Measurements from ENCODE around the gene GRB2. TPM values are rescaled to one million over a fixed set of nuclear protein-coding genes. Genes with fewer than 3 reads are reported as not detected.
A peak's percentile ranks its signal among the peaks of the same experiment; 100 is the strongest.

Gene GRB2
- 112 and 121 TPM in 2 replicates for total RNA-seq (2014; rRNA removed; shearing (Covaris generic))
- polyA plus RNA-seq (2016; fragmentation: Nextera tagmentation; extraction: Ambion mirVana): 89.0 and 99.9 TPM in 2 replicates
- long read RNA-seq, transcript GRB2-202 (6 exons, 3,248 nt): major isoform, 26 of 44 reads
- long read RNA-seq, partial matches to known transcripts: 1 of 44 reads
- long read RNA-seq, other reads (novel, unspliced or antisense): 13 of 44 reads

DNA sequence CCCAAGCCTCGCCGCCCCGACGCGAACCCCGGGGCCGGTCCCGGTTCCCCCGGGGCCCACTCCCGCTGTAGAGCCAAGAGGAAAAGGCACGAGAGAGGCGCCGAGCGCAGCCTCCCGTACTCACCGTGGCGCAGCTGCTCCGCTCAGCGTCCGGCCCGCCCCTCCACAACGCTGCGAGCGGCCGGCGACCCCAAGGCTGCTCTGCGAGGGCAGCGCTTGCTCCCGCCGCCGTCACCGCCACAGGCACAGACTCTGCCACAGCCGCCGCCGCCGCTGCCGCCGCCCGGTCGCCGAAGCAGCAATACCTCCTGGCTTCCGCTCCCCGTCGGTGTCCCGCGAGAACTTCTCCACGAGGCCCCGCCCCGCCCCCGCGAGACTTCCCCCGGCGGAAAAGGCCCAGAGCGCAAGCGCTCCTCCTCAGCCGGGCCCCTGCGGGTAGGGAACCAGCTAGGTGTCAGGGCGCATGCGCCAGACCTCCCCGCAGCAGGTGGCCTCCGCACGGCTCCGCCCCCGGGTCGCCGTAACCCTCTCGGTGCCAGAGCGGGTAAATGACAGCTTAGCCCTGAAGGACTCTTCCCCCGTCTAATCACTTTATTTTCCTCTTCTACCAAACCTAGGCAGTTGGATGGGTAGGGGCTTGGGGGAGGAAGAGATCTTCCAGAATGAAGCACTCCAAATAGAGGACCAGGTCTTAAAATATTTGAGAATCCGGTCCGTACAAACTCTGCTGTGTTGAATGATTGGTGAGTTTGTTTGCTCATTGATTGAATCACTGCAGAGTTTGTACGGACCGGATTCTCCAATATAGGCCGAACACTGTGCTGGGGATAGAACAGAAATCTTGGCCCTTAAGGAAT, at the start of gene GRB2:
GRB2 (minus strand) TSS at position 314 of the 857 bp plus-strand sequence. CDS start 12,050 bp downstream, outside the sequence.
- H3K27ac Mint-ChIP-seq: no peak within 1 kb of the TSS; the same call in 1 of the 2 replicates
- no peak within 1 kb of the TSS for H3K27ac ChIP-seq (ENCODE audit: low read depth)
- peaks cover 9% of the 10 kb centered on the region; the same call in 1 of the 2 replicates for H3F3A ChIP-seq (replicated peaks; ENCODE audit: low read depth)

More for the DNA sequence above, at the start of gene GRB2:
- DNase-seq (ENCODE audit: low spot score) (peak; percentile 97), ATAC-seq (peak; percentile 80)
- Mint-ChIP-seq H3K4me1 (peaks cover 20% of the 10 kb centered on the region), H3K27me3 (ENCODE audit: insufficient read depth, low read depth, poor library complexity) (peaks cover 6% of the 10 kb centered on the region), H3K36me3 (ENCODE audit: low read depth) (peaks cover 2% of the 10 kb centered on the region; the same call in 1 of the 3 replicates), H3K9me3 (no peaks in the 10 kb centered on the region; the same call in 2 of the 3 replicates), H3K4me3 (peak within 1 kb of the TSS; percentile 79)
- Histone ChIP-seq H3K27me3 (ENCODE audit: insufficient read depth) (no peaks in the 10 kb centered on the region), H4K20me1 (replicated peaks; ENCODE audit: insufficient read depth) (peaks cover 29% of the 10 kb centered on the region), H3K9me2 (ENCODE audit: insufficient read depth) (no peaks in the 10 kb centered on the region), H3K4me1 (ENCODE audit: insufficient read depth) (peaks cover 5% of the 10 kb centered on the region; the same call in 1 of the 2 replicates), H3K36me3 (ENCODE audit: insufficient read depth) (no peaks in the 10 kb centered on the region), H2AFZ (peak within 1 kb of the TSS; percentile 63), H3K4me3 (peak within 1 kb of the TSS; percentile 97), H3K4me2 (peak within 1 kb of the TSS; percentile 99), H3K79me2 (replicated peaks; ENCODE audit: insufficient read depth) (peaks cover 46% of the 10 kb centered on the region)
- TF ChIP-seq, protein P1, sequence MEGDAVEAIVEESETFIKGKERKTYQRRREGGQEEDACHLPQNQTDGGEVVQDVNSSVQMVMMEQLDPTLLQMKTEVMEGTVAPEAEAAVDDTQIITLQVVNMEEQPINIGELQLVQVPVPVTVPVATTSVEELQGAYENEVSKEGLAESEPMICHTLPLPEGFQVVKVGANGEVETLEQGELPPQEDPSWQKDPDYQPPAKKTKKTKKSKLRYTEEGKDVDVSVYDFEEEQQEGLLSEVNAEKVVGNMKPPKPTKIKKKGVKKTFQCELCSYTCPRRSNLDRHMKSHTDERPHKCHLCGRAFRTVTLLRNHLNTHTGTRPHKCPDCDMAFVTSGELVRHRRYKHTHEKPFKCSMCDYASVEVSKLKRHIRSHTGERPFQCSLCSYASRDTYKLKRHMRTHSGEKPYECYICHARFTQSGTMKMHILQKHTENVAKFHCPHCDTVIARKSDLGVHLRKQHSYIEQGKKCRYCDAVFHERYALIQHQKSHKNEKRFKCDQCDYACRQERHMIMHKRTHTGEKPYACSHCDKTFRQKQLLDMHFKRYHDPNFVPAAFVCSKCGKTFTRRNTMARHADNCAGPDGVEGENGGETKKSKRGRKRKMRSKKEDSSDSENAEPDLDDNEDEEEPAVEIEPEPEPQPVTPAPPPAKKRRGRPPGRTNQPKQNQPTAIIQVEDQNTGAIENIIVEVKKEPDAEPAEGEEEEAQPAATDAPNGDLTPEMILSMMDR (conservative IDR thresholded peaks at IDR 0.05; ENCODE audit: low read depth in 2 of 2): no peak
- TF ChIP-seq ETS1 (IDR thresholded peaks at IDR 0.05) (0 out of 2 replicates have a peak, but pooled peaks have one; percentile 50), POLR2AphosphoS5 (IDR thresholded peaks at IDR 0.05; ENCODE audit: low read depth) (peak; percentile 92), CREB1 (CRISPR knock-in tag; IDR thresholded peaks at IDR 0.05; ENCODE audit: low read depth) (no peak), EZH2phosphoT487 (IDR thresholded peaks at IDR 0.05; ENCODE audit: unreplicated experiment) (no peak)
- TF ChIP-seq, protein P2, sequence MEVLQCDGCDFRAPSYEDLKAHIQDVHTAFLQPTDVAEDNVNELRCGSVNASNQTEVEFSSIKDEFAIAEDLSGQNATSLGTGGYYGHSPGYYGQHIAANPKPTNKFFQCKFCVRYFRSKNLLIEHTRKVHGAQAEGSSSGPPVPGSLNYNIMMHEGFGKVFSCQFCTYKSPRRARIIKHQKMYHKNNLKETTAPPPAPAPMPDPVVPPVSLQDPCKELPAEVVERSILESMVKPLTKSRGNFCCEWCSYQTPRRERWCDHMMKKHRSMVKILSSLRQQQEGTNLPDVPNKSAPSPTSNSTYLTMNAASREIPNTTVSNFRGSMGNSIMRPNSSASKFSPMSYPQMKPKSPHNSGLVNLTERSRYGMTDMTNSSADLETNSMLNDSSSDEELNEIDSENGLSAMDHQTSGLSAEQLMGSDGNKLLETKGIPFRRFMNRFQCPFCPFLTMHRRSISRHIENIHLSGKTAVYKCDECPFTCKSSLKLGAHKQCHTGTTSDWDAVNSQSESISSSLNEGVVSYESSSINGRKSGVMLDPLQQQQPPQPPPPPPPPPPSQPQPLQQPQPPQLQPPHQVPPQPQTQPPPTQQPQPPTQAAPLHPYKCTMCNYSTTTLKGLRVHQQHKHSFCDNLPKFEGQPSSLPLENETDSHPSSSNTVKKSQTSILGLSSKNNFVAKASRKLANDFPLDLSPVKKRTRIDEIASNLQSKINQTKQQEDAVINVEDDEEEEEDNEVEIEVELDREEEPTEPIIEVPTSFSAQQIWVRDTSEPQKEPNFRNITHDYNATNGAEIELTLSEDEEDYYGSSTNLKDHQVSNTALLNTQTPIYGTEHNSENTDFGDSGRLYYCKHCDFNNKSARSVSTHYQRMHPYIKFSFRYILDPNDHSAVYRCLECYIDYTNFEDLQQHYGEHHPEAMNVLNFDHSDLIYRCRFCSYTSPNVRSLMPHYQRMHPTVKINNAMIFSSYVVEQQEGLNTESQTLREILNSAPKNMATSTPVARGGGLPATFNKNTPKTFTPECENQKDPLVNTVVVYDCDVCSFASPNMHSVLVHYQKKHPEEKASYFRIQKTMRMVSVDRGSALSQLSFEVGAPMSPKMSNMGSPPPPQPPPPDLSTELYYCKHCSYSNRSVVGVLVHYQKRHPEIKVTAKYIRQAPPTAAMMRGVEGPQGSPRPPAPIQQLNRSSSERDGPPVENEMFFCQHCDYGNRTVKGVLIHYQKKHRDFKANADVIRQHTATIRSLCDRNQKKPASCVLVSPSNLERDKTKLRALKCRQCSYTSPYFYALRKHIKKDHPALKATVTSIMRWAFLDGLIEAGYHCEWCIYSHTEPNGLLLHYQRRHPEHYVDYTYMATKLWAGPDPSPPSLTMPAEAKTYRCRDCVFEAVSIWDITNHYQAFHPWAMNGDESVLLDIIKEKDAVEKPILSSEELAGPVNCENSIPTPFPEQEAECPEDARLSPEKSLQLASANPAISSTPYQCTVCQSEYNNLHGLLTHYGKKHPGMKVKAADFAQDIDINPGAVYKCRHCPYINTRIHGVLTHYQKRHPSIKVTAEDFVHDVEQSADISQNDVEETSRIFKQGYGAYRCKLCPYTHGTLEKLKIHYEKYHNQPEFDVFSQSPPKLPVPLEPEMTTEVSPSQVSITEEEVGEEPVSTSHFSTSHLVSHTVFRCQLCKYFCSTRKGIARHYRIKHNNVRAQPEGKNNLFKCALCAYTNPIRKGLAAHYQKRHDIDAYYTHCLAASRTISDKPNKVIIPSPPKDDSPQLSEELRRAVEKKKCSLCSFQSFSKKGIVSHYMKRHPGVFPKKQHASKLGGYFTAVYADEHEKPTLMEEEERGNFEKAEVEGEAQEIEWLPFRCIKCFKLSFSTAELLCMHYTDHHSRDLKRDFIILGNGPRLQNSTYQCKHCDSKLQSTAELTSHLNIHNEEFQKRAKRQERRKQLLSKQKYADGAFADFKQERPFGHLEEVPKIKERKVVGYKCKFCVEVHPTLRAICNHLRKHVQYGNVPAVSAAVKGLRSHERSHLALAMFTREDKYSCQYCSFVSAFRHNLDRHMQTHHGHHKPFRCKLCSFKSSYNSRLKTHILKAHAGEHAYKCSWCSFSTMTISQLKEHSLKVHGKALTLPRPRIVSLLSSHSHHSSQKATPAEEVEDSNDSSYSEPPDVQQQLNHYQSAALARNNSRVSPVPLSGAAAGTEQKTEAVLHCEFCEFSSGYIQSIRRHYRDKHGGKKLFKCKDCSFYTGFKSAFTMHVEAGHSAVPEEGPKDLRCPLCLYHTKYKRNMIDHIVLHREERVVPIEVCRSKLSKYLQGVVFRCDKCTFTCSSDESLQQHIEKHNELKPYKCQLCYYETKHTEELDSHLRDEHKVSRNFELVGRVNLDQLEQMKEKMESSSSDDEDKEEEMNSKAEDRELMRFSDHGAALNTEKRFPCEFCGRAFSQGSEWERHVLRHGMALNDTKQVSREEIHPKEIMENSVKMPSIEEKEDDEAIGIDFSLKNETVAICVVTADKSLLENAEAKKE (CRISPR knock-in tag; IDR thresholded peaks at IDR 0.05): no peak

Data from GM23338 (cell line).